GM18951 (cell line): ENCODE data around the gene LILRA1.
"Not testable (repeated sequence)": the region's sequence is repeated elsewhere in the genome, so short reads cannot be mapped to it uniquely, and the experiment has no call there.

Experiments
- POLR2A ChIP-seq: IDR thresholded peaks from 4 replicates; pipeline ENCODE4 v1.6.1; 2011; ENCODE audit warnings: mild to moderate bottlenecking; ENCODE audit not compliant: insufficient read length, insufficient read depth; ENCODE audit errors: extremely low read depth
- in situ Hi-C: fragments of 300-500 bp; cut with MboI; formaldehyde crosslinking; loops from one replicate; pipeline ENCODE4 v1.12.0; 2022; ENCODE audit warnings: low sequenced_read_pairs, mixed read lengths, inconsistent platforms; ENCODE audit not compliant: unreplicated experiment

LILRA1 gene

DNA sequence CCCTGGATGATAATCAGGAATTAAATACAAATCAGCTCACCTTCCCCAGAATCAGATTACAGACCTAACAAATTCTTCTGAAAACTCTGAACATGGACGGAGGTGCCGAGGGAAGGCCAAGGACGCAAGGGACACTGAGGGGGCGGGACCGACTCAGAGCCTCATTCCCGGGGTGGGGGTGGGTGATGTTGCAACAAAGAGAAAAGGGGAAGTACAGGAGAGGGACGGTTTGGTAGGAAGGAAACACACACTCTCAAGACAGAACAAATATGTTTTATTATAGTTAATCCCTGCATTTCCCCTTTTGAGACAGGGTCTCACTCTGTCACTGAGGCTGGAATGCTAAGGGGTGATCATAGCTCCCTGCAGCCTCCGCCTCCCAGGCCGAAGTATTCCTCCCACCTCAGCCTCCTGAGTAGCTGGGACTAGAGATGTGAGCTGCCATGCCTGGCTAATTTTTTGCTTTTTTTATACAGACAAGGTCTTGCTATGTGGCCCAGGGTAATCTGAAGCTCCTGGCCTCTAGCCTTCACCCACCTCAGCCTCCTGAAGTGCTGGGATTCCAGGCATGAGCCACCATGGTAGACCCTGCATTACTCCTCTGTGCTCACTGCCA lies 20.6 kb upstream of the LILRA1 start:
- in situ Hi-C loops, result no loop called here
- TF ChIP-seq POLR2A, result no peak

DNA sequence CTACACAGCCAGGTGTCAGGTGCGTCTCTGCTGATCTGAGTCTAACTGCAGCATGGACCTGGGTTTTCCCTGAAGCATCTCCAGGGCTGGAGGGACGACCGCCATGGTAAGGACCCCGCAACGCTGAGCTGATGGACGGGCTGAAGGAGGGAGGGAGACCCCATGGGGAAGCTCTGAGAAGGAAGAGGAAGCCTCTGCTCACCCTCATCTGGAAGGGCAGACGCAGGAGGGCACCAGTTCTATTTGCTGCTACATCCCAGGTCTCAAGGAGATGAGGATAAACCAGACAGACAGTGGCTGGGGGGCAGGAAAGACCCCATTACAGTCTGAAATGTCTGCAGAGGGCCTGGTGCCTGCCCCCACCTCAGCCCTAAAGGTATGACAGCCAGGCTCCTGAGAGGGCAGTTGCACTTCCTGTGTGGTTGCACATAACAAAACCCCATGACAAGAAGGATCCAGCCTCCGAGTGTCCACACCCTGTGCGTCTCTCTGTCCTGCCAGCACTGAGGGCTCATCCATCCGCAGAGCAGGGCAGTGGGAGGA lies 20.0 kb upstream of the LILRA1 start, which contains the start of gene LILRA2:
Gene LILRA2, plus strand, starts transcription at position 461 of the 543 bp plus-strand sequence. CDS start 89 bp downstream, outside the sequence.
- TF ChIP-seq POLR2A, result no peak
- in situ Hi-C loops, result no loop called here

DNA sequence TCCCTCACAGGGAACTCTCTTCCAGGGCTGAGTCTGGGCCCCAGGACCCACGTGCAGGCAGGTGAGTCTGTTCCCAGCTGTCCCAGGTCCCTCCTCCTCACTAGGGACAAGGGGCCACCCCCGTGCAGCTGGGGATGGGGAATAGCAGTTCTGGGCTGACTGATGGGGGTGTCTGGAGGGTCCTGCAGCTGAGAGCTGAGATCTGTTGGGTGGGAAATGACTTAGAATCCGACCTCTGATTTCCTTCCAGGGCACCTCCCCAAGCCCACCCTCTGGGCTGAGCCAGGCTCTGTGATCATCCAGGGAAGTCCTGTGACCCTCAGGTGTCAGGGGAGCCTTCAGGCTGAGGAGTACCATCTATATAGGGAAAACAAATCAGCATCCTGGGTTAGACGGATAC lies 19.4 kb upstream of the LILRA1 start:
- TF ChIP-seq POLR2A, result no peak
- in situ Hi-C loops, result no loop called here

DNA sequence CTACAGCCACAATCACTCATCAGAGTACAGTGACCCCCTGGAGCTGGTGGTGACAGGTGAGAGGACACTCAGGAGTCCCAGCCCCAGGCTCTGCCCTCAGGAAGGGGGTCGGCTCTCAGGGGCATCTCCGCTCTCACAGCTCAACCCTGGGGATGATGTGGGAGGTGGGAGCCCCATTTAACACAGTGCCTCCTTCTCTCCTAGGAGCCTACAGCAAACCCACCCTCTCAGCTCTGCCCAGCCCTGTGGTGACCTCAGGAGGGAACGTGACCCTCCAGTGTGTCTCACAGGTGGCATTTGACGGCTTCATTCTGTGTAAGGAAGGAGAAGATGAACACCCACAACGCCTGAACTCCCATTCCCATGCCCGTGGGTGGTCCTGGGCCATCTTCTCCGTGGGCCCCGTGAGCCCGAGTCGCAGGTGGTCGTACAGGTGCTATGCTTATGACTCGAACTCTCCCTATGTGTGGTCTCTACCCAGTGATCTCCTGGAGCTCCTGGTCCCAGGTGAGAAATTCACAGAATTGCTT lies 18.8 kb upstream of the LILRA1 start:
- in situ Hi-C loops, result no loop called here
- TF ChIP-seq POLR2A, result no peak

DNA sequence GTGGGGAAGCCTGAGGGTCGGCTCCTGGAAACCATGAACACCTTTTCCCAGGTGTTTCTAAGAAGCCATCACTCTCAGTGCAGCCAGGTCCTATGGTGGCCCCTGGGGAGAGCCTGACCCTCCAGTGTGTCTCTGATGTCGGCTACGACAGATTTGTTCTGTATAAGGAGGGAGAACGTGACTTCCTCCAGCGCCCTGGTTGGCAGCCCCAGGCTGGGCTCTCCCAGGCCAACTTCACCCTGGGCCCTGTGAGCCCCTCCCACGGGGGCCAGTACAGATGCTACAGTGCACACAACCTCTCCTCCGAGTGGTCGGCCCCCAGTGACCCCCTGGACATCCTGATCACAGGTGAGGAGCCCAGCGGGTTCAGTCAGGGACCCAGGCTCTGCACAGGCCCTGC lies 18.2 kb upstream of the LILRA1 start:
- in situ Hi-C loops, result not testable (repeated sequence)

DNA sequence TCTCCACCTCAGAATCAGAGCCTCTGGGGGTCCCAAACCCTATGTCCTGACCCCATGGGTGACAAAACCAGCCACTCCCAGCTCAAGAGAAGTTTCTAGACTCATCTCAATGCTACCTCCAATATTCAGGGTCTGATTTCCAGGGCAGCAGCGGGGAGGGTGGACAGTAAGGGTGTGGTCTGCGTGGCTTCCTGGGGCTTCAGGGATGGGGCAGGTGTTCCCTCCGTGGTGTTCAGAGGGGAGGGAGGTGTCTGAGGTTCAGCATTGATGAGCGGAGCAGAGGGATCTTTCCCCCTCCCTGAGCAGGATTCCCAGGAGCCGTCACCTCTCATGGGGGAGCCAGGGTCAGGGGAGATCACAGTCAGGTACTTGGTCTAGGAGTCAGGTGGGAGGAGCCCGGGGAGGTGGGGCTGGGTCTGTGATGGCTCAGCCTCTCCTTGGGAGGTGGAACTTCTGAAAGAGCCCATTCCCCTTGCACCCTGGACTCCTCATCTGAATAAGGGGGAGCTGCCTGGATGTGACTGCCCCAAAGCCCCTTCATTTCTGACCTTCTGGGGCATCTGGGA lies 16.9 kb upstream of the LILRA1 start:
- in situ Hi-C loops, result no loop called here
- no peak for TF ChIP-seq POLR2A

DNA sequence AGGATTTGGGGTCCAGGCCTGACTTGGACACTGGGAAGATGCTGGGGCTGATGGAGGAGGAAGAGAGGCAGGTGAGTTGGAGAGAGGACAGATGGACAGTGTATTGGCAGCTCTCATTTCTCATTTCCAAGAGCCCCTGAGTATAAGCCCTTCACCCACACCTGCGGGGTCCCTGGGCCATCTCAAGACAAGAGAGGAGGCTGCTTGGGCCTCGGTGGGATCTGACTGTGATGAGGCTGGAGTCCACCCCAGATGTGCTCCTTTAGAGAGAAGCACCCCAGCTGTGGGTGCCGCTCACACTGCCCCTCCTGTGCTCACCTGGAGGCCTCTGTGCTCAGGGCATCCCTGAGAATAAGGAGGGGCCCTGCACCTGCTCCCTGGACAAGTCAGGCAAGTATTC lies 16.1 kb upstream of the LILRA1 start:
- TF ChIP-seq POLR2A, result no peak
- in situ Hi-C loops, result no loop called here

DNA sequence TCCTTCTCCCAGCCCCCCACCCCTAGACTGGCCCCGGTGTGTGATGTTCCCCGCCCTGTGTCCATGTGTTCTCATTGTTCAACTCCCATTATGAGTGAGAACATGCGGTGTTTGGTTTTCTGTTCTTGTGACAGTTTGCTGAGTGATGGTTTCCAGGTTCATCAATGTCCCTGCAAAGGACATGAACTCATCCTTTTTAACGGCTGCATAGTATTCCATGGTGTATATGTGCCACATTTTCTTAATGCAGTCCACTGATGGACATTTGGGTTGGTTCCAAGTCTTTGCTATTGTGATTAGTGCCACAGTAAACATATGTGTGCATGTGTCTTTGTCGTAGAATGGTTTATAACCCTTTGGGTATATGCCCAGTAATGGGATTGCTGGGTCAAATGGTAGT lies 15.2 kb upstream of the LILRA1 start:
- in situ Hi-C loops, result not testable (repeated sequence)

DNA sequence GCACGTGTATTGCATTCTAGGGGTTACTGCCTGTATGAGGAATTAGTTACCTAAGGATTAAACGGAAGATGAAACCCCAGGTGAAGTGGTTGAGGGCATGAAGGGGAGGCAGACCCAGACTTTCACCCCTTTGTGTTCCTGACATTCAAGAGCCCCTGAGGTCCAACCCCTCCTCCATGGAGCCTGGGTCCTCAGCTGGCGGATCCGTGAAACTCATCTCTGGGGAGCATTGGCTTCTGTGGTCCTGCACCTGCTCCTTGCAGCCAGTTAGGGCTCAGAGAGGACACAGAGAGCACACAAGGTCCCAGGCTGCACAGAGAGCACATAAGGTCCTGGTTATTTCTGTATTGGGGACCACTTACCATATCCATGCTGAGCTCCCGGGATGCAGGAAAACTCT lies 7.0 kb upstream of the LILRA1 start:
- TF ChIP-seq POLR2A, result no peak
- in situ Hi-C loops, result no loop called here

DNA sequence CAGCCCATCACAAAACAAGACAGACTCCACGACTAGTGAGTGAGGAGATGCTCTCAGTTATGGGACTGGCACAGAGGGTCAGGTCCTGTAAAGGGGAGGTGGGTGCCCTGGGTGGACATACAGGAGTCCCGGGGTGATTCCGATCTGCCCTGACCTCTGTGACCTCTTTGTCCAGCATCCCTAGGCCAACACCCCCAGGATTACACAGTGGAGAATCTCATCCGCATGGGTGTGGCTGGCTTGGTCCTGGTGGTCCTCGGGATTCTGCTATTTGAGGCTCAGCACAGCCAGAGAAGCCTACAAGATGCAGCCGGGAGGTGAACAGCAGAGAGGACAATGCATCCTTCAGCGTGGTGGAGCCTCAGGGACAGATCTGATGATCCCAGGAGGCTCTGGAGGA lies 6.4 kb upstream of the LILRA1 start:
- TF ChIP-seq POLR2A, result no peak
- in situ Hi-C loops, result no loop called here

DNA sequence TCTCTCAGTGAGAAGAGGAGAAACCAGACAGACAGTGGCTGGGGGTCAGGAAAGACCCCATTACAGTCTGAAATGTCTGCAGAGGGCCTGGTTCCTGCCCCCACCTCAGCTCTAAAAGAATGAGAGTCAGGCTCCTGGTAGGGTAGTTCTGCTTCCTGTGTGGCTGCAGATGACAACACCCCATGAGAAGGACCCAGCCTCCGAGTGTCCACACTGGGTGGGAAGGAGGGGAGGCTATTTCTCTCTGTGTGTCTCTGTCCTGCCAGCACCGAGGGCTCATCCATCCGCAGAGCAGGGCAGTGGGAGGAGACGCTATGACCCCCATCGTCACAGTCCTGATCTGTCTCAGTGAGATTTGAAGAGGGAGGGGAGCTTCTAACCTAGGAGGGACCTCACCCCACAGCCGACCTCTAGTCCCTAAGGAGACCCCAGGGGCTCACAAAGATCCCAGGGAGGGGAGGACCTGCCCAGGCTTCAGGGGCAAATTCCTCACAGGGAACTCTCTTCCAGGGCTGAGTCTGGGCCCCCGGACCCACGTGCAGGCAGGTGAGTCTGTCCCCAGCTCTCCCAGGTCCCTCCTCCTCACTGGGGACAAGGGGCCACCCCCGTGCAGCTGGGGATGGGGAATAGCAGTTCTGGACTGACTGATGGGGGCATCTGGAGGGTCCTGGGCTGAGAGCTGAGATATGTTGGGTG lies 647 bp downstream of the LILRA1 start:
- in situ Hi-C loops, result not testable (repeated sequence)

DNA sequence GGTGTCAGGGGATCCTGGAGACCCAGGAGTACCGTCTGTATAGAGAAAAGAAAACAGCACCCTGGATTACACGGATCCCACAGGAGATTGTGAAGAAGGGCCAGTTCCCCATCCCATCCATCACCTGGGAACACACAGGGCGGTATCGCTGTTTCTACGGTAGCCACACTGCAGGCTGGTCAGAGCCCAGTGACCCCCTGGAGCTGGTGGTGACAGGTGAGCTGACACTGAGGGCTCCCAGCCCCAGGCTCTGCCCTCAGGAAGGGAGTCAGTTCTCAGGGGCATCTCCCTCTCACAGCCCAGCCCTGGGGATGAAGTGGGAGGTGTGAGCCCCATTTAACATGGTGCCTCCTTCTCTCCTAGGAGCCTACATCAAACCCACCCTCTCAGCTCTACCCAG lies 1.3 kb downstream of the LILRA1 start:
- TF ChIP-seq POLR2A, result no peak
- in situ Hi-C loops, result no loop called here

DNA sequence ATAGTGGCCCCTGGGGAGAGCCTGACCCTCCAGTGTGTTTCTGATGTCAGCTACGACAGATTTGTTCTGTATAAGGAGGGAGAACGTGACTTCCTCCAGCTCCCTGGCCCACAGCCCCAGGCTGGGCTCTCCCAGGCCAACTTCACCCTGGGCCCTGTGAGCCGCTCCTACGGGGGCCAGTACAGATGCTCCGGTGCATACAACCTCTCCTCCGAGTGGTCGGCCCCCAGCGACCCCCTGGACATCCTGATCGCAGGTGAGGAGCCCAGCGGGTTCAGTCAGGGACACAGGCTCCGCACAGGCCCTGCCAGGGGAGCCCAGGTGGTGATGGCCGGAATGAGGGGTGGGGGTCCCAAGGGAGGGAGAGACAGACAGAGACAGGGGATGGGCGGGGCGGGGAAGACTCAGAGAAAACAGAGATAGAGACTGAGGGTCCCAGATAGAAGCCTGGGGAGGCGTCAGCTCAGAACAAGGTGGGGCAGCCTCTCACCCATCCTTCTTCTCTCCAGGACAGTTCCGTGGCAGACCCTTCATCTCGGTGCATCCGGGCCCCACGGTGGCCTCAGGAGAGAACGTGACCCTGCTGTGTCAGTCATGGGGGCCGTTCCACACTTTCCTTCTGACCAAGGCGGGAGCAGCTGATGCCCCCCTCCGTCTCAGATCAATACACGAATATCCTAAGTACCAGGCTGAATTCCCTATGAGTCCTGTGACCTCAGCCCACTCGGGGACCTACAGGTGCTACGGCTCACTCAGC lies 2.4 kb downstream of the LILRA1 start:
- in situ Hi-C loops, result not testable (repeated sequence)
